Suprapubic skin (tissue), 3 donors: ENCODE measurements around the gene NRXN3.

Experiments used
- POLR2A ChIP-seq, 2 donors: fragments of 450-650 bp; IDR thresholded peaks; one replicate each; pipeline ENCODE4 v1.6.1; 2017; ENCODE audit warnings: antibody characterized with exemption in 2 of 2, mild to moderate bottlenecking in 2 of 2, moderate library complexity in 2 of 2
- TF ChIP-seq, protein P1 (sequence below), 2 donors: fragments of 200-600 bp in 1 of 2; fragments of 450-650 bp in 1 of 2; sonication (generic) in 1 of 2; IDR thresholded peaks; one replicate each; pipeline ENCODE4 v1.5.1; 2016 to 2019; ENCODE audit warnings: antibody characterized with exemption in 2 of 2, mild to moderate bottlenecking in 1 of 2, moderate library complexity in 1 of 2

GRCh38 chr14:78644824-78645559 lies 474.8 kb downstream of the NRXN3 start:
- TF ChIP-seq, protein P1, sequence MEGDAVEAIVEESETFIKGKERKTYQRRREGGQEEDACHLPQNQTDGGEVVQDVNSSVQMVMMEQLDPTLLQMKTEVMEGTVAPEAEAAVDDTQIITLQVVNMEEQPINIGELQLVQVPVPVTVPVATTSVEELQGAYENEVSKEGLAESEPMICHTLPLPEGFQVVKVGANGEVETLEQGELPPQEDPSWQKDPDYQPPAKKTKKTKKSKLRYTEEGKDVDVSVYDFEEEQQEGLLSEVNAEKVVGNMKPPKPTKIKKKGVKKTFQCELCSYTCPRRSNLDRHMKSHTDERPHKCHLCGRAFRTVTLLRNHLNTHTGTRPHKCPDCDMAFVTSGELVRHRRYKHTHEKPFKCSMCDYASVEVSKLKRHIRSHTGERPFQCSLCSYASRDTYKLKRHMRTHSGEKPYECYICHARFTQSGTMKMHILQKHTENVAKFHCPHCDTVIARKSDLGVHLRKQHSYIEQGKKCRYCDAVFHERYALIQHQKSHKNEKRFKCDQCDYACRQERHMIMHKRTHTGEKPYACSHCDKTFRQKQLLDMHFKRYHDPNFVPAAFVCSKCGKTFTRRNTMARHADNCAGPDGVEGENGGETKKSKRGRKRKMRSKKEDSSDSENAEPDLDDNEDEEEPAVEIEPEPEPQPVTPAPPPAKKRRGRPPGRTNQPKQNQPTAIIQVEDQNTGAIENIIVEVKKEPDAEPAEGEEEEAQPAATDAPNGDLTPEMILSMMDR (IDR thresholded peaks at IDR 0.05) = no peak
- TF ChIP-seq POLR2A (IDR thresholded peaks at IDR 0.05) = no peak
